NCI-H2029 treated with DMSO at 0.1 percent for 48 hours (cell line): ENCODE results near the gene ACVR2A.
A peak's percentile ranks its signal among the peaks of the same experiment; 100 is the strongest.

Experiments
- DNase-seq: peaks from one replicate; lab custom pipeline; 2025; lab: John Stamatoyannopoulos, UW

The ACVR2A gene

GRCh38 chr2:147924647-147925046, 79.8 kb downstream of the ACVR2A start:
- DNase-seq = no peak

- peak; percentile 31 for DNase-seq
Observed at GRCh38 chr2:147925886-147926285, 81.1 kb downstream of the ACVR2A start.

- no peak for DNase-seq
Observed at GRCh38 chr2:147927053-147927588, 82.3 kb downstream of the ACVR2A start.

- DNase-seq = no peak
Observed at GRCh38 chr2:147933931-147934330, 89.1 kb downstream of the ACVR2A start.

- DNase-seq = no peak
Observed at GRCh38 chr2:147934881-147935620, 90.2 kb downstream of the ACVR2A start.

- peak; percentile 24 for DNase-seq
Observed at GRCh38 chr2:147937744-147938349, 93.0 kb downstream of the ACVR2A start.

- DNase-seq = no peak
Observed at GRCh38 chr2:147939313-147939712, 94.5 kb downstream of the ACVR2A start.

- no peak for DNase-seq
Observed at GRCh38 chr2:147945660-147946059, 100.8 kb downstream of the ACVR2A start.

- DNase-seq = no peak
Observed at GRCh38 chr2:147952118-147952517, 107.3 kb downstream of the ACVR2A start.

GRCh38 chr2:147968571-147968970, 123.7 kb downstream of the ACVR2A start:
- no peak for DNase-seq

GRCh38 chr2:147976102-147976501, 131.3 kb downstream of the ACVR2A start:
- DNase-seq = no peak

- no peak for DNase-seq
Observed at GRCh38 chr2:147977679-147978078, 132.8 kb downstream of the ACVR2A start.
